Erythroblast (primary cell): Measurements from ENCODE around the gene C20orf173.
A peak's percentile ranks its signal among the peaks of the same experiment; 100 is the strongest.

ENCODE experiments used
- DNase-seq, 2 experiments: peaks; one replicate each; lab custom pipeline; 2025; lab: John Stamatoyannopoulos, UW
- GATA1 ChIP-seq: IDR thresholded peaks from 2 replicates; pipeline ENCODE4 v1.6.1; 2011; ENCODE audit warnings: low read depth, mild to moderate bottlenecking, control low read depth, low read length, moderate library complexity
- POLR2A ChIP-seq: IDR thresholded peaks from 2 replicates; pipeline ENCODE4 v1.6.1; 2011; ENCODE audit warnings: mild to moderate bottlenecking, low read length

Gene C20orf173

GRCh38 chr20:35478804-35479472, 50.5 kb downstream of the C20orf173 start:
- TF ChIP-seq GATA1 (no peak), POLR2A (no peak)
- DNase-seq: peak; percentile 15 to 25
